GM18861 (cell line): ENCODE data around the gene TMEM208.

Experiments used
- ATAC-seq: cut with Tn5 transposase; IDR thresholded peaks from one replicate; pipeline ENCODE4 v1.9.1; 2021; ENCODE audit not compliant: unreplicated experiment

The TMEM208 gene

GRCh38 chr16:67271446-67271845 is 44.5 kb downstream of the TMEM208 start:
- ATAC-seq: no peak

GRCh38 chr16:67275321-67275720 is 48.4 kb downstream of the TMEM208 start:
- no peak for ATAC-seq

DNA sequence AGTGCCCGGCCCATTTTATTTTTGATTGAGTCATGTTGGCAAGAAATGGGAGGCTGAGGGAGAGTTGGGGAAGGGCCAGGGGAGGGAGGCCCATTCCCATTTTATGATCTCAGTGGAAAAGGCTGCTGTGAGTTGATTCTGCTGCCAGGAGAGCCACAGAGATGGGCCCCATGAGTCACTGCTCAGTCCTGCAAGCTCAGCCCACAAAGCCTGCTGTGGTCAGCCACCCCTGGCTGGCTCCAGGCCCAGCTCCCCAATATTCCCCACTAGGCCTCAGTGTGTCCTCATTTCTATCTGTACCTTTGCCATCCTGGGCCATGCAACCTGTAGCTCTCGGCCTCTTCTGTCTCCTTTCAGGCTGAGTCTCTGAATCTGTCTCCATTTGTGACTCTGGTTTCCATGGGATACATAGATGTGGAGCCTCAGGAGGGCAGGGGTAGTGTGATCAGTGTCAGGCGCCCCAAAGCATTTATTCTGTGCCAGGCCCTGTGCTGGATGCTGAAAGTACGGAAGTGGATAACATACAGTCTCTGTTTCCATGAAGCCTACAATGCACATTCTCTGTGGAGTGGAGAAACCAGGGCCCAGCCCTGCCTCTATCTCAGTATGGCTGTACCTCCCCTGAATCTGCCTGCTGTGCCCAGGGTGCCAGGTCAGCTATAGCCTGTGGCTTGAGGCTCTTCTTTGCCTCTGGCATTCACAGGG is 50.5 kb downstream of the TMEM208 start:
- ATAC-seq: no peak

GRCh38 chr16:67277999-67278772 is 51.3 kb downstream of the TMEM208 start:
- ATAC-seq: no peak
